HG02870 (cell line): ENCODE measurements around the gene RFC2.
A peak's percentile ranks its signal among the peaks of the same experiment; 100 is the strongest.
"Not testable (repeated sequence)": the region's sequence is repeated elsewhere in the genome, so short reads cannot be mapped to it uniquely, and the experiment has no call there.

Experiments used
- ATAC-seq: cut with Tn5 transposase; IDR thresholded peaks from one replicate; pipeline ENCODE4 v1.9.1; 2021; ENCODE audit warnings: mild to moderate bottlenecking, moderate library complexity; ENCODE audit not compliant: unreplicated experiment

The RFC2 gene

DNA sequence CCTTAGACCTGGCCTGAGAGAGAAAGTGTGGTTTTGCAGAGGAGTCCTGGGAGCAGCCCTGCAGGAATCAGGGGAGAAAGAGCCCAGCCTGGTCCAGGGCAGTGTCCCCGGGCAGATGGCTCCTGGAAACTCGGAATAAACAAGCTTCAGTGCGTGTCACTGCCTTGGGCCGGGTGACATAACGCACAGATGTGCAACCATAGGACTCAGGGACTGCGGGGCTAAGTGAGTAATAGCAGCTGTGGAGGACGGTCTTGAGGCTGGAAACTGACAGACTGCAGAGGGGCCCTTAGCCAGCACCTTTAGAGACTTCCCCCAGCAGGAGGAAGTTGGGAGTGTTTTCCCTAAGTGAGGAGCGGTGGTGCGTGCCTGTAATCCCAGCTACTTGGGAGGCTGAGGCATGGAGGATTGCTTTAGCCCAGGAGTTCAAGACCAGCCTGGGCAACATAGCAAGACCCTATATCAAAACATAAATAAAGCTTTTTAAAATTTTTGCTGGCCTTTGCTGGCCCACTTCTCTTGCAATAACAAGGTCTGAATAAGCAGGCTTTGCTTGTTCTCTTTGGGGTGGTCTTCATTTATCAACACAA is 29.8 kb upstream of the RFC2 start:
- ATAC-seq, result no peak

DNA sequence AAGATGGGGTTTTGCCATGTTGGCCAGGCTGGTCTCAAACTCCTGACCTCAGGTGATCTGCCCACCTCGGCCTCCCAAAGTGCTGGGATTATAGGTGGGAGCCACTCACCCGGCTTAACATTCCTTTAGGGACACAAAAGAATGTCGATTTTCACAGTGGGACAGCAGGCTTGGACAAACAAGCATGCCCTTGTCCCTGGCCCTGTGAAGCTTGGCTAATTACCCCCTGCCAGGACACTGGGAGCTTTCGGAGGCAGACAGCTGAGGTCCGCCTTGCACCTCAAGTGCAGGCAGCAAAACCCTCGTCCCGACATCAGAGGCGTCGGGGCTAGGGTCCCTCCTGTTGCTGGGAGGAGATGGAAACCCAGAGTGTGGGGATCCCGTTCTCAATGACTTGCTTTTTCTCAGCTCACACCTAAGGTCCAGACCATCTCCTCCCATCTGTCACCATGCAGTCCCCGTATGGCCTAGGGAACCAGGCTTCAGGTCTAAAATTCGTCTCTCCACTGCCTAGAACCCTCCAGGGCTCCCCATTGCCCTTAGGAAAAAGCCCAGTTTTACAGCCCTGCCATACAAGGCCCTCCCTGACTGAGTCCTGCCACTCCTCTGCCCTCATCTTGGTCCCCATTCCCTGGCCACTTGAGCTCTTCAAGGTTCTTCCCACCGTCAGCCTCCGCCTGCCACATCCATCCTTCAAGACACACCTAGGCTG is 28.7 kb upstream of the RFC2 start:
- ATAC-seq, result no peak

DNA sequence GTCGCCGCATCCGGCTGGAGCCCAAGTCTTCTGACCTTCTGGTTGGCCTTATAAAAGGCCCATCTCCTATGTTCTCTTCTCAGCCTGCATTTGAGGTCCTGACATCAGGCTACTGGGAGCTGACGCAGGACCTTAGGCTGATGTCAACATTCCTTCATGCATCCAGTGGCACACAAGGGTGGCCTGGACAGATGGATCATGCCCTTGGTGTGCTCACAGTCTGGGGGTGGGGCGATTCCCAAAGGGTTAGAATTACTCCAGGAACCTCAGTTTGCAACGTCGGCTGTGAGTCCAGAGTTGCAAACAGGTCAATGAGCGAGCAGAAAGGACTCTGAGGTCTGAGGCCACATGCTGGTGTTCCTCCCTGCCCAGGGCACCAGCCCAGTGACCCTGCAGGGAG is 26.8 kb upstream of the RFC2 start:
- ATAC-seq, result no peak

DNA sequence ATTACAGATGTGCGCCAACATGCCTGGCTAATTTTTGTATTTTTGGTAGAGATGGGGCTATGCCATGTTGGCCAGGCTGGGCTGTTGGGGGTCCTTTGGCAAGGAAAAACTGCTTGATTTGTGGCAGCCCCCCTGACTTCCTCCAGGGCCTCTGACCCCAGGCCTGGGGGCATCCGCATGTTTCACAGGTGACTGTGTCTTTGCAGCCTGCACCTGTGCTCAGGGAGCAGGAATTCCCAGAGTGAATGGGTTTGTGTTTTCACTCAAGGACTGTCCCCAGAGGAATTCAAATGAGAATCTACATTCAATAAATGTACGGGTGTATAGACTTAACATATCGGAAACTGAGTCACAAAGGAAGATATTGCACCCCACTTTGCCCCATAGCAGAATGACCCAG is 23.4 kb upstream of the RFC2 start:
- no peak for ATAC-seq

DNA sequence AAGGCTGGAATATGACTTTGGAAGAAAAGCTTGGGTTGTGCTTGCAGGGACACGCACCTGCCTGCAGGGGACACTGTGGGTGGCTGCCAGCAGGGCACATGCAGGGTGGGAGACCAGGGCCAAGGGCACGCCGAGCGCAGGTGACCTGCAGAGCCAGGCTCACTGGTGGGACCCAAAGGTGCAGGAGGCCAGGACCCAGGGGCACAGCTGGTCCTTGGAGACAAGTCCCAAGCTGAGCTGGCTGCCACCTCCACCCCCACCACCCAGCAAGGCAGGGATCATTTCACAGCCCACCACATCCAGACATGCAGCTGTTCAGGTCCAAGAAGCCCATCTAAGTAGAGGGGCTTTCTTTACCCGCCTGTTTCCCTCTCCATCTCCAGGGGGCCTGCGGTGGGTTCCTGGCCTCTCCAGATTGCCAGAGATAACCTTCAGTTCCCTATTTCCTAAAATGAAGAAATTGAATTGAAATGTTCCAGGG is 21.2 kb upstream of the RFC2 start:
- no peak for ATAC-seq

DNA sequence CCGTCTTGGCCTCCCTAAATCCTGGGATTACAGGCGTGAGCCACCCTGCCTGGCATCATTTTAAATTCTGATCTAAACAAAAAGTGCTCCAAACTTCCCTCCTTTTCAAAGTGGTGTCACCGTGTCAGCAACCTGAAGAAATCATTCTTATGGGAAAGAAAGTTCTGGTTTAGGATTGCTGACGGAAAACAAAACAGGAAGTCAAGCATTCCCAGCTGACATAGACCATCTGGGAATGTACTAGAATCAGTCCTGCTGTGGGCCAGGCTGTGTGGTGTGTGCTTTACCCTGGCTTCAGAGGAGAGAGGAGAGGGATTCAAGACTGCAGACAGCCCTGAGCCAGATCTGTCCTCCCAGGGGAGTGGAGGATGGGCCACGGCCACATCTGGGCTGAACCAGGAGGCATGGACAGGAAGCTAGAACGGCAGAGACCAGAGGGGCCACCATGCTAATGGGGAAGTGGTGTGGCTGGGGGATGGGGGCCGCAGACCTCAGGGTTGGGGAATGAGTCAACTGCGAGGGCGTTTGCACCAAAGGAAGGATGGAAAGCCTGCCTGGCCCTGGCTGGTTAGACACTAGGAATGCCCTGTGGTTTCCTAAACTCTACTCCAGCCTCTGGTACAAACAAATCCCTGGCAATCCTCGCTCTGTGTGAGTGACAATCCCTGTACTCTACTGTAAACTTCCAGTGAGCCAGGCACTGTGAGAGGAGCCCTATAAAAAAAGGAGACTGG is 18.3 kb upstream of the RFC2 start:
- peak; percentile 79 for ATAC-seq

DNA sequence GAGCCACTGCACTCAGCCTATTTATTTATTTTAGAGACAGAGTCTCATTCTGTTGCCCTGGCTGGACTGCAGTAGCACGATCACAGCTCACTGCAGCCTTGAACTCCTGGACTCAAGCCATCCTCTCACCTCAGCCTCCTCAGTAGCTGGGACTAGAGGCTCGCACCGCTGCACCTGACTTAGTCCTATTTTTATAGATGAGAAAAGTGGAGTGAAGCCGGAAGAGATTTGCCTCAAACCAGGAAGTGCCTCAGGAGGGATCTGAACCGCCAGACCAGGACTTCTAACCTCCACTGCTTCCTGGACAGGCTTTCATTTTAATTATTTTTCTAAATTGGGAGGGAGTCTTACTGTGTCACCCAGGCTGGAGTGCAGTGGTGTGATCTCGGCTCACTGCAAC is 17.5 kb upstream of the RFC2 start:
- ATAC-seq, result no peak

DNA sequence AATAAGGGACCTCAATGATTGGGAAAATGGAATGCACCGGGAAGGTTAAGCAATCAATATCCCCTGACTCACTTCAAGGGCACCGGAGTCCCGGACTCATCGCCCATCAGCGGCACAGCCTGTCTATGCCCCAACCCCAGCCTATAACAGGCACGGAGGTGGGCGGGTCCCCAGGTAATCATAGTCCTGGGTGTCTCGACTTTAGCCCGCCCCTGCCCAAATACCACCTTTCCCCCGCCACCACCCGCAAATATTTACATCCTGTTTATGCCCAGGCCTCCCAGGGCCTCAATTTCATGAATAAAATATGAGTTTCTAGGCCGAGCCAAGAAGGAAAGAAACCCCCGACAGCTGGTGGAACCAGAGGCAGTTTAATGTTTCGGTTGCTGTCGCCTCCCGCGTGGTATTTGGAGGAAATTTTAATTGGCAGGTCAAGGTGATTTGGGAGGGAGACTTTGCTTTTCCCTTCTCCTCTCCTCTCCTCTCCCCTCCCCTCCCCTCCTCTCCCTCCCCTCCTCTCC is 15.6 kb upstream of the RFC2 start:
- ATAC-seq, result no peak

DNA sequence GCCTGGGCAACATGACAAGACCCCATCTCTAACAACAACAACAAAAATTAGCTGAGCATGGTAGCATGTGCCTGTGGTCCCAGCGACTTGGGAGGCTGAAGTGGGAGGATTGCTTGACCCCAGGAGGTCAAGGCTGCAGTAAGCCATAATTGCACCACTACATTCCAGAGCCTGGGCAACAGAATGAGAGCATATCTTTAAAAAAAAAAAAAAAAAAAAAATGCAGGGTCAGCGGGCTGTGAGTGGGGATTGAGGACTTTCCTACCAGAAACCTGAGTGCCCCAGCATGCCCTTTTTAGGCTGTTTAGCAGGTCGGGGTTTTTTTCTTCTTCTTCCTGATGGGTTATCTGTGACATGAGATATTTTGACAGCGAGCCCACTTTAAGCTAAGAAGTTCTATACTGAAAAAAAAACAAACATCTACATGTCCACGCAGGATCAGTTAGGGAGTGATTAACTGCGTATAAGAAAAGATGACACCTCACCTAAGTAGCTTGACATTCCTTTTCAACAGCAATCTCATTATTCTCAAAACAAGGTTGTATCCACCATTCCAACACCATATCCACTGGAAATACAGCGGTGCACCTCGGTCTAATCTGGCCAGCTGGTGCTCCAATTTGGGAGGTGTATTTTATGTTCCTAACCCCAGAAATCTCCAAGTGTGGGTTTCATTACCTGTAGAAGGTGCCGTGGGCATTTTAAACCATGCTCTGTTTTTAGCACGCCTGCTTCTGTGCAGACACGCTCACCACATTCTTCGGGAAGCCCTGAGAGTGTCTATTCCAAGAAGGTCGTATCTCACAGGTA is 13.8 kb upstream of the RFC2 start:
- no peak for ATAC-seq

DNA sequence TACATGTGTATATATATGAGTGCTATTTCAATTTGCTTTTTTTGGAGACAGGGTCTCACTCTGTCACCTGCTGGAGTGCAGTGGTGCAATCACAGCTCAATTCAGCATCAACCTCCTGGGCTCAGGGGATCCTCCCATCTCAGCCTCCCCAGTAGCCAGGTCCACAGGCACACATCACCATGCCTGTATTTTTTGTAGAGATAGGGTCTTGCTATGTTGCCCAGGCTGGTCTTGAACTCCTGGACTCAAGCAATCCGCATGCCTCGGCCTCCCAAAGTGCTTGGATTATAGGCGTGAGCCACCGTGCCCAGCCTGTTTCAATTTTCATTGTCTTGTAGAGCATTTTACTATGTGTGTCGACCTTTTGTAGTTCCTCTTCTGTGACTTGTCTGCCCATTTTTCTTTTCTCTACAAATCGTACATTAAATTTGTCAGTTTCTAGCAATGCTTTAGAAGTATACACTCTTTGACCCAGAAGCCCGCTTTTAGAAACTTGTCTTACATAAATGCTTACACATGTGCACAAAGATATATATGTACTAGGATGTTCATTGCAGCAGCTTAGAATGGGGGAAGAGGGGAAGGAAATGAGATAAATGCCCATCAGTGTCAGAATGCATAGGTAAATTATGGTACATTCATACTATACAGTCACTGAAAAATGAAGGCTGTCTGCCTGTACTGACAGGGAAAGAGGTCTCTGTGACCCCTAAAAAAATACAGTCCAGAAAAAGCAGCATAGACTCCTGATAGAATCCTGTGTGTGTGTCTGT is 12.2 kb upstream of the RFC2 start:
- ATAC-seq, result no peak

DNA sequence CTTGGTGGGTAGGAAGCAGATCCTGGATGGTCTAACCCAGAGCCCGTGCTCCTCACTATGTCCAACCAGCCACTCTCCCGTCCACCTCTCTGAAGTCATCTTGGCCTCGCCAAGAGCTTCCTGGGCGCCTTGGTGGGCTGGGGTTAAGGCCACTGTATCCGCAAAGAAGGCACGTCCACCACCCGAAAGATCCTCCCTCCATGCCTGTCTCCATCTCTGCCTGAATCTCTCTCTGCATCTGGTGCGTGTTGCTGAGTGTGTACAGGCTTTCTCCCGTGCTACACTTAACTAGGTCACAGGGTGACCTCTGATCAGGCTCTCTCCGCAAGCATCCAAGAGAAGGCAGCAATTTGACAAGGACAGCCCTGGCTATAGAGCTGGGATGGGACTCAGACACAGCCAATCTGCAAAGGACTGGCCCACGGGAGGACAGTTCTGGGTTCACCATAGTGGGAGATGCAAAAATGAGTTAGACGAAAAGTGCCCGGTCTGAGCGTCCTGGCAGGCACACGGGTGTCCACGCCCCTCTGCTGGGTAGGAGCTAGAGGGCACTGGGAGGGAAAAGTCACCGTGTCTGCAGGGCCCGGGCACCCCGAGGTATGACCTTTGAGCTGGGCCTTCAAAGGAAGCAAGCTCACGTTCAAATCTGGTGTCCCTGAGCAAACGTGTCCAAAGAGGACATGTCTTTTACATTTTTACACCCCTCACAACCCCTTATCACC is 9.4 kb upstream of the RFC2 start:
- no peak for ATAC-seq

DNA sequence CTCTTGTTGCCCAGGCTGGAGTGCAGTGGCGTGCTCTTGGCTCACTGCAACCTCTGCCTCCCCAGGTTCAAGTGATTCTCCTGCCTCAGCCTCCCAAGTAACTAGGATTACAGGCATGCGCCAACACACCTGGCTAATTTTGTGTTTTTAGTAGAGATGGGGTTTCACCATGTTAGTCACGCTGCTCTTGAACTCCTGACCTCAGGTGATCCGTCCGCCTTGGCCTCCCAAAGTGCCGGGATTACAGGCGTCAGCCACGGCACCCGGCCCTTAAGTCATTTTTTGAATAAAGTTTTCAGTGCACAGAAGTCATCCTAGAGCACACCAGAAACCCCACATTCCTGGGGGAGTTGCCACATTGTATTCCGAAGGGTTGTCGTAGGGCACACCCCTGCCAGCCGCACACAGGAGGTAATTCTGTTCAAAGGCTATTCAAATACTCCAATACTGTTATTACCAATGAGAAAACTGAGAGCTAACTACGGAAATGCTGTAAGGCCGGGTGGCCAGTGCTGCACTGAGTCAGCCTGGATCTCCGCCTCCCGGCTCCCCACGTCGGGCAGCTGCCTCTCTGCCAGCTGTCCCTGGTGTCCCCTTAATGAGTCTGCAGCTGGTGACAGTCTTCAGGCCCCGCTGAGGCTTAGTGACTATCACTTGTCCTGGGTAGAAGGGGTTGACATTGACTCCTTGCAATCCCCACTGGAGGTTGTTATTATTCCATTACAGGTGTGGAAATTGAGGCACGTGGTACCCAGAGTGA is 8.6 kb upstream of the RFC2 start:
- ATAC-seq, result no peak

DNA sequence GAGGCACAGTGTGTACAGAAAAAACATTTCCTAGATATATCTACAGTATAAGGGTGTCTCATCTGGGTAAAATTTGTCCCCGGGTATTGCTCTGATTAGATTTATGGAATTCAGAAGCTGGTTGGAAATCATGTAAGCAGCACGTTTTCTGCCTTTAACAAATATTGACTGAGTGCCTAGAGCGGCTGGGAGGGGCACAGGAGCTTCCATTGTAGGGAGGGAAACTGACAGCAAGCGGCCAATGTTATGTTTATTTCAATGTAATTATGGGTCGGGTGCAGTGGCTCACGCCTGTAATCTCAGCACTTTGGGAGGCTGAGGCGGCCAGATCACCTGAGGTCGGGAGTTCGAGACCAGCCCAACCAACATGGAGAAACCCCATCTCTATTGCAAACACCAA is 4.4 kb upstream of the RFC2 start:
- no peak for ATAC-seq

DNA sequence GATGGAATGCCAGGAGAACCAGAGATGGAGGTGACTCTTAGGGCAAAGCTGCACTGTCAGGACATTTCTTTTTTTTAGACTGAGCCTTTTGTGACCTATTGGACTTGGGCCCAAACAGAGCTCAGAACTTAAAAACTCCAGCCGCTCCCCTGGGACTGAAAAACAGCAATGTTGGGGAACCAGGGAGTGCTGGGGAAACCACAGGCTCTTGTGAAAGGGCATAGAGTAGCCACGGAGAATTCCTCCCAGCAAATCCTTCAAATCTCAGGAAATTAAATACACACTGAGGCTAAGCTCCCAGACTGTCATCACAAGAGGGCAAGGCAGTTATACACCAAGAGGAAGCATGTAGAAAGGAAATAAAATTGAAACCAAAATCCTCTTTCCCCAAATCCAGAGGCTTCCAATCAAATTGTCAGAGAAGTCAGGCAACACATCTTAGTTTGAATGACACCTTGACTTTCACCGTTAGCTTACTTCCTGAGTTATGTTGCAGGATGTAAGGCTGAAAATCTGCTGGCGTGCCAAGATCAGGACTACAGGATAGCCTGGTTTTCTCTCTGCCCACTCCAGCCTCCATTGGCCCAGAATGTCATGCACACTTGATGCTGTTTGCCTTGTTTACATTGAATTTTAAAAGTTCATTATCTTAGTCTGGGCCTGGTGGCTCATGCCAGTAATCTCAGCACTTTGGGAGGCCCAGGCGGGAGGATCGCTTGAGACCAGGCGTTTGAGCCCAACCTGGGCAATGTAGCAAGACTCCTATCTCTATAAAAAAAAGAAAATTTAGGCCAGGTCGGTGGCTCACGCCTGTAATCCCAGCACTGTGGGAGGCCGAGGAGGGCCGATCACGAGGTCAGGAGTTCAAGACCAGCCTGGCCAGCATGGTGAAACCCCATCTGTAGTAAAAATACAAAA is 2.6 kb upstream of the RFC2 start:
- no peak for ATAC-seq

DNA sequence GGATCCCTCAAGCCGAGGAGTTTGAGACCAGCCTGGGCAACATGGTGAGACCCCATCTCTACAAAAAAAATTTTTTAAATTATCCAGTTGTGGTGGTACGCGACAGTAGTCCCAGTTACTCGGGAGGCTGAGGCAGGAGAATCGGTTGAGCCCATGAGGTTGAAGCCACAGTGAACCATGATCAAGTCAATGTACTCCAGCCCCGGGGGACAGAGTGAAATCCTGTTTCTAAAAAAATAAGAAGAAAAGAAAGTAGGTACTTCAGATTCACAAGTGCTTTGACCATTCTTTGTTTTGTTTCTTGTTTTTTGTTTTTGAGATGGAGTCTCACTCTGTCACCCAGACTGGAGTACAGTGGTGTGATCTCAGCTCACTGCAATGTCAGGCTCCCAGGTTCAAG is 1.3 kb upstream of the RFC2 start:
- ATAC-seq, result not testable (repeated sequence)

DNA sequence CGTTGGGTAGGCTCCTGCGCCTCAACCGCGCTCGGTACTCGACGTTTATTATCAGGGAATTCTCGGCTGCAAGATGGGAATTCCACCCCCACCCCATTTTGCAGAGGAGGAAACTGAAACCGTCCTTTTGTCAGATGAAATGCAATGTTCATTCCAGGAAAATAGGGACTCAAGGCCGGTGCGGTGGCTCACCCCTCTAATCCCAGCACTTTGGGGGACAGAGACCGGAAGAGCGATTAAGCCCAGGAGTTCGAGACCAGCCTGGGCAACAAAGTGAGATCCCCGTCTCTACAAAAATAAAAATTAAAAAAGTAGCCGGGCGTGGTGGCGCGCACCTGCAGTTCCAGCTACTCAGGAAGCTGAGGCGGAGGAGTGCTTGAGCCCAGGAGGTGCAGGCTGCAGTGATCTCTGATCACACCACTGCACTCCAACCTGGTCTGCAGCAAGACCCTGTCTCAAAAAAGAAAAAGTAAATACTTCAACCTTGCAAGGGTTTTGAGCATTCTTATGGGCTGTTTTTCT is 720 bp upstream of the RFC2 start:
- no peak for ATAC-seq

DNA sequence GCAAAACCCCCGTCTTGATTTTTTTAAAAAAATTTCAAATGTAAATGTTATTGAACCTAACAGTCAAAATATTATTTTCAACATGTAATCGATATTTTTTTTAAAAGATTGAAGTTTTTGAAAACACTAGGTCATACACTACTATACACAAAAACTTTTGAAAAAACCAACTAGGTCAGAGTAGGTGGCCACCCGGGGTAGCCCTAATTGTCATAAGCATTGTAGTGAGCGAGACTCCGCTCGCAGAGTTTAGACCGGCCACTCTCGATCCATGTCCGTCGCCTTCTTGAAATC is 417 bp downstream of the RFC2 start:
- no peak for ATAC-seq

DNA sequence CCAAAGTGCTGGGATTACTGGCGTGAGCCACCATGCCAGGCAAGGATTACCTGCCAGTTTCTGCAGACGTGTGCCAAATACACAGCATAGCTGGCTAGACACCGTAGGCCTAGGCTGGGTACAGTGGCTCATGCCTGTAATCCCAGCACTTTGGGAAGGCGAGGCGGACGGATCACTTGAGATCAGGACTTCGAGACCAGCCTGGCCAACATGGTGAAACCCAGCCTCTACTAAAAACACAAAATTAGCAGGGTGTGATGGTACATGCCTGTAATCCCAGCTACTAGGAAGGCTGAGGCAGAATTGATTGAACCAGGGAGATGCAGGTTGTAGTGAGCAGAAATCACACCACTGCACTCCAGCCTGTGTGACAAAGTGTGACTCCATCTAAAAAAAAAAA is 868 bp downstream of the RFC2 start:
- no peak for ATAC-seq
